Keratinocyte (primary cell): Measurements from ENCODE around the gene LSM10. TPM values are rescaled to one million over a fixed set of nuclear protein-coding genes. Genes with fewer than 3 reads are reported as not detected.

Source experiments
- DNase-seq: peaks from one replicate; pipeline ENCODE4 v3.0.0-alpha.2; 2011; ENCODE audit warnings: low read depth, missing footprints, low spot score
- FAIRE-seq: peaks from 2 replicates; lab custom pipeline; 2011; peaks lifted over from hg19 to GRCh38; lab: Jason Lieb, UNC
- H2AFZ ChIP-seq: 2 replicates; pipeline ENCODE4 v1.6.0; 2012; ENCODE audit warnings: low read length, control low read depth, inconsistent platforms; ENCODE audit not compliant: control insufficient read depth
- H3K27ac ChIP-seq: 2 replicates; pipeline ENCODE4 v1.5.1; 2011; ENCODE audit warnings: low read length; ENCODE audit not compliant: control insufficient read depth, insufficient read depth
- H3K27me3 ChIP-seq: 3 replicates; pipeline ENCODE4 v1.6.0; 2011; ENCODE audit warnings: low read length; ENCODE audit not compliant: control insufficient read depth, insufficient read depth; ENCODE audit errors: extremely low read depth
- H3K36me3 ChIP-seq, 2 experiments: 2 replicates in 1 of 2; 3 replicates in 1 of 2; pipeline ENCODE4 v1.5.1; 2011; ENCODE audit warnings: low read length in 2 of 2, mild to moderate bottlenecking in 1 of 2; ENCODE audit not compliant: control insufficient read depth in 2 of 2, insufficient read depth in 2 of 2; ENCODE audit errors: extremely low read depth in 1 of 2
- H3K4me1 ChIP-seq: 3 replicates; pipeline ENCODE4 v1.5.1; 2011; ENCODE audit warnings: low read length; ENCODE audit not compliant: control insufficient read depth, insufficient read depth; ENCODE audit errors: extremely low read depth
- H3K4me2 ChIP-seq: 3 replicates; pipeline ENCODE4 v1.6.0; 2011; ENCODE audit warnings: low read depth, low read length; ENCODE audit not compliant: control insufficient read depth, insufficient read depth; ENCODE audit errors: extremely low read depth
- H3K4me3 ChIP-seq, 3 experiments: fragments of 200-600 bp in 1 of 3; sonication (generic) in 1 of 3; 2 replicates in 2 of 3; 3 replicates in 1 of 3; pipeline ENCODE4 v1.5.1; 2011 to 2016; ENCODE audit warnings: low read length in 3 of 3, mild to moderate bottlenecking in 3 of 3, control low read depth in 2 of 3, inconsistent platforms in 1 of 3, low read depth in 1 of 3, mixed read lengths in 1 of 3, mixed run types in 1 of 3, moderate library complexity in 1 of 3; ENCODE audit not compliant: control insufficient read depth in 2 of 3, insufficient read depth in 2 of 3; ENCODE audit errors: extremely low read depth in 1 of 3
- H3K79me2 ChIP-seq: 2 replicates; pipeline ENCODE4 v1.6.0; 2012; ENCODE audit warnings: low read length; ENCODE audit not compliant: control insufficient read depth, insufficient read depth
- H3K9ac ChIP-seq: 3 replicates; pipeline ENCODE4 v1.6.0; 2011; ENCODE audit warnings: low read length; ENCODE audit not compliant: control insufficient read depth, insufficient read depth; ENCODE audit errors: extremely low read depth
- H3K9me1 ChIP-seq: 3 replicates; pipeline ENCODE4 v1.6.0; 2011; ENCODE audit warnings: low read length; ENCODE audit not compliant: control insufficient read depth, insufficient read depth; ENCODE audit errors: extremely low read depth
- H3K9me3 ChIP-seq: 2 replicates; pipeline ENCODE4 v1.5.1; 2012; ENCODE audit warnings: low read depth, low read length; ENCODE audit not compliant: control insufficient read depth
- H4K20me1 ChIP-seq: 3 replicates; pipeline ENCODE4 v1.6.0; 2011; ENCODE audit warnings: low read length; ENCODE audit not compliant: control insufficient read depth, insufficient read depth; ENCODE audit errors: extremely low read depth
- CTCF ChIP-seq, 3 experiments: IDR thresholded peaks in 1 of 3; conservative IDR thresholded peaks in 1 of 3; optimal IDR thresholded peaks in 1 of 3; 2 replicates in 2 of 3; 3 replicates in 1 of 3; pipeline versions ENCODE3 to v1.5.1; 2011; ENCODE audit warnings: low read length in 3 of 3, mild to moderate bottlenecking in 3 of 3, moderate library complexity in 2 of 3, control low read depth in 1 of 3, inconsistent platforms in 1 of 3; ENCODE audit not compliant: insufficient read depth in 2 of 3; ENCODE audit errors: extremely low read depth in 1 of 3
- EZH2 ChIP-seq: IDR thresholded peaks from one replicate; pipeline ENCODE4 v1.6.1; 2012; ENCODE audit warnings: inconsistent platforms, mild to moderate bottlenecking, low read length, moderate library complexity
- dilution Hi-C: fragments of 300-500 bp; cut with MboI; formaldehyde crosslinking; loops from one replicate; pipeline ENCODE4 v1.7.0; 2020; ENCODE audit warnings: low sequenced_read_pairs; ENCODE audit not compliant: extremely low pct_ligation_motif_present
- polyA plus RNA-seq, 5 experiments: library from polyadenylated mRNA; depleted of rRNA in 3 of 5; stranded (reverse) in 3 of 5; stranded (forward) in 1 of 5; unstranded in 1 of 5; fragments of >200 nt; gene quantifications; 1 replicate in 1 of 5; 2 replicates in 3 of 5; 3 replicates in 1 of 5; pipeline versions ENCODE4 v1.2.1 to v1.2.3, GENCODE V29; 2011 to 2012; ENCODE audit warnings: missing spikeins in 2 of 5, low read depth in 1 of 5, low replicate concordance in 1 of 5

Gene LSM10
- polyA plus RNA-seq, 1 donor (not counting 4 experiments of a cell fraction or from before 2014, with no cell fraction given): 45.3 TPM

GRCh38 chr1:36346741-36347370, 50.9 kb downstream of the LSM10 start:
- TF ChIP-seq EZH2: no peak
- TF ChIP-seq CTCF (optimal IDR thresholded peaks at IDR 0.05 in 1 of 3, IDR thresholded peaks at IDR 0.05 in 1 of 3, conservative IDR thresholded peaks at IDR 0.05 in 1 of 3; ENCODE audit: extremely low read depth in 1 of 3, insufficient read depth in 2 of 3, low read length in 3 of 3): no peak
- H3K9me1 ChIP-seq: peaks cover 3% of the 10 kb centered on the region
- H3K36me3 ChIP-seq: peaks cover 34 to 41% of the 10 kb centered on the region in 2 experiments
- no peak overlapping the region for H3K9ac ChIP-seq
- FAIRE-seq: no peak
- dilution Hi-C loops: no loop called here
- H3K27me3 ChIP-seq: no peaks in the 10 kb centered on the region
- H3K9me3 ChIP-seq: no peaks in the 10 kb centered on the region
- H3K79me2 ChIP-seq: no peaks in the 10 kb centered on the region
- no peak overlapping the region for H3K4me3 ChIP-seq
- peaks cover 40% of the 10 kb centered on the region for H3K4me1 ChIP-seq
- H2AFZ ChIP-seq: no peak overlapping the region
- no peak overlapping the region for H3K27ac ChIP-seq
- no peak overlapping the region for H3K4me2 ChIP-seq
- no peaks in the 10 kb centered on the region for H4K20me1 ChIP-seq
- no peak for DNase-seq

GRCh38 chr1:36345353-36345752, 52.4 kb downstream of the LSM10 start:
- peaks cover 39% of the 10 kb centered on the region in 2 experiments for H3K36me3 ChIP-seq

More at GRCh38 chr1:36345353-36345752, 52.4 kb downstream of the LSM10 start:
- H3K27ac ChIP-seq: no peak overlapping the region
- no peak for TF ChIP-seq EZH2
- no peak for TF ChIP-seq CTCF (optimal IDR thresholded peaks at IDR 0.05 in 1 of 3, IDR thresholded peaks at IDR 0.05 in 1 of 3, conservative IDR thresholded peaks at IDR 0.05 in 1 of 3; ENCODE audit: extremely low read depth in 1 of 3, insufficient read depth in 2 of 3, low read length in 3 of 3)
- no peaks in the 10 kb centered on the region for H3K27me3 ChIP-seq
- no peaks in the 10 kb centered on the region for H3K79me2 ChIP-seq
- H3K9me3 ChIP-seq: no peaks in the 10 kb centered on the region
- H3K9ac ChIP-seq: no peak overlapping the region
- DNase-seq (no peak), FAIRE-seq (no peak)
- H4K20me1 ChIP-seq: no peaks in the 10 kb centered on the region
- dilution Hi-C loops: no loop called here
- H2AFZ ChIP-seq: no peak overlapping the region
- peaks cover 25% of the 10 kb centered on the region for H3K4me1 ChIP-seq
- H3K4me2 ChIP-seq: no peak overlapping the region
- peaks cover 1% of the 10 kb centered on the region for H3K9me1 ChIP-seq
- no peak overlapping the region for H3K4me3 ChIP-seq
